OCI-LY3 (cell line): ENCODE measurements around the gene TRIM14.

Experiments used
- EZH2phosphoT487 ChIP-seq: fragments of 200-600 bp; shearing (Covaris generic); IDR thresholded peaks from 2 replicates; pipeline ENCODE4 v1.6.1; 2018; ENCODE audit warnings: antibody characterized with exemption, mixed run types, low read depth
- TF ChIP-seq, protein P1 (sequence below): fragments of 200-600, 300-600 bp; sonication (generic); IDR thresholded peaks from 2 replicates; pipeline ENCODE4 v1.5.1; 2014; ENCODE audit warnings: antibody characterized with exemption, low read length, low read depth

DNA sequence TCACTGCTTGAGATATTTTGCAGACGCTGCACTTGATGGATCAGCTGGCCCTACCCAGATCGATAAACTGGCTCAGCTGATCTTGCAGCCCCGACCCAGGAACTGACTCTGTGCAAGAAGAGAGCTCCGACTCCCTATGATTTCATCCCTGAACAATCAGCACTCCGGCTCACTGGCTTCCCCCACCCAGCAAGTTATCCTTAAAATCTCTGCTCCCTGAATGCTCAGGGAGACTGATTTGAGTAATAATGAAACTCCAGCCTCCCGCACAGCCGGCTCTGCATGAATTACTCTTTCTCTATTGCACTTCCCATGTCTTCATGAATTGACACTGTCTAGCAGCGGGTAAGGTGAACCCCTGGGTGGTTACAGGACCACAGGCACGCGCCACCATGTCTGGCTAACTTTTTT, 79.4 kb downstream of the TRIM14 start:
- TF ChIP-seq, protein P1, sequence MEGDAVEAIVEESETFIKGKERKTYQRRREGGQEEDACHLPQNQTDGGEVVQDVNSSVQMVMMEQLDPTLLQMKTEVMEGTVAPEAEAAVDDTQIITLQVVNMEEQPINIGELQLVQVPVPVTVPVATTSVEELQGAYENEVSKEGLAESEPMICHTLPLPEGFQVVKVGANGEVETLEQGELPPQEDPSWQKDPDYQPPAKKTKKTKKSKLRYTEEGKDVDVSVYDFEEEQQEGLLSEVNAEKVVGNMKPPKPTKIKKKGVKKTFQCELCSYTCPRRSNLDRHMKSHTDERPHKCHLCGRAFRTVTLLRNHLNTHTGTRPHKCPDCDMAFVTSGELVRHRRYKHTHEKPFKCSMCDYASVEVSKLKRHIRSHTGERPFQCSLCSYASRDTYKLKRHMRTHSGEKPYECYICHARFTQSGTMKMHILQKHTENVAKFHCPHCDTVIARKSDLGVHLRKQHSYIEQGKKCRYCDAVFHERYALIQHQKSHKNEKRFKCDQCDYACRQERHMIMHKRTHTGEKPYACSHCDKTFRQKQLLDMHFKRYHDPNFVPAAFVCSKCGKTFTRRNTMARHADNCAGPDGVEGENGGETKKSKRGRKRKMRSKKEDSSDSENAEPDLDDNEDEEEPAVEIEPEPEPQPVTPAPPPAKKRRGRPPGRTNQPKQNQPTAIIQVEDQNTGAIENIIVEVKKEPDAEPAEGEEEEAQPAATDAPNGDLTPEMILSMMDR = no peak
- no peak for TF ChIP-seq EZH2phosphoT487
